NCI-H1092 (cell line): ENCODE results near the gene SCAMP5.

Experiments used
- DNase-seq: peaks from one replicate; lab custom pipeline; 2025; lab: John Stamatoyannopoulos, UW

SCAMP5 gene, protein sequence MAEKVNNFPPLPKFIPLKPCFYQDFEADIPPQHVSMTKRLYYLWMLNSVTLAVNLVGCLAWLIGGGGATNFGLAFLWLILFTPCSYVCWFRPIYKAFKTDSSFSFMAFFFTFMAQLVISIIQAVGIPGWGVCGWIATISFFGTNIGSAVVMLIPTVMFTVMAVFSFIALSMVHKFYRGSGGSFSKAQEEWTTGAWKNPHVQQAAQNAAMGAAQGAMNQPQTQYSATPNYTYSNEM

DNA sequence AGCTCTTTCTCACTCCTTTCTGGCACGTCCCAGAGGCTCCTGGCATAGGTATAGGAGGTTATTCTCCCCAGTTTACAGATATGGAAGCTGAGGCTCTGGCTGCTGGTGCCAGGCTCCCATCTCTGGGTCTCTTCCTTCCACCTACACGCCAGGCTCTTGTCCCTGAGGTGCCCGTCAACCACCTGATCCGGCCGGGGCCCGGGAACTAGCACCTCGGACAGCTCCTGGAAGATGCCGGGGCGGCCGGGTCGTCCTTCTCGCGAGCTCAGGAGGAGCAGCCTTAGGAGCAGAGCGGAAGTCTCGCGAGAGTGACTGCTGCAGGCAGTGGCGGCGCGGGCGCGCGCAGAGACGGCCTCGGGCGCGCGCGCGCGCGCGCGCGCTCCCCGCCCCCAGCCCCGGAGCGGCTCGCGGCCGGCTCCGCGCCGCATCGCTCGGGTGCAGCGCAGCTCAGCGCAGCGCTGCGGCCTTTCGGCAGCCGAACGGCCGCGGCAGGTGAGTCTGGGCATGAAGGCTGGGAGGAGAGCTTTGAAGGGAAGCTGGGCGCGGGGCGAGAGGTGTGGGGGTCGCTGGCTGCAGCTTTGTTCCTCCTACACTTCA lies at the start of gene SCAMP5:
Gene SCAMP5, plus strand, starts transcription at position 382 of the 597 bp plus-strand sequence. CDS start 16,277 bp downstream, outside the sequence.
- DNase-seq = peak; percentile 93

DNA sequence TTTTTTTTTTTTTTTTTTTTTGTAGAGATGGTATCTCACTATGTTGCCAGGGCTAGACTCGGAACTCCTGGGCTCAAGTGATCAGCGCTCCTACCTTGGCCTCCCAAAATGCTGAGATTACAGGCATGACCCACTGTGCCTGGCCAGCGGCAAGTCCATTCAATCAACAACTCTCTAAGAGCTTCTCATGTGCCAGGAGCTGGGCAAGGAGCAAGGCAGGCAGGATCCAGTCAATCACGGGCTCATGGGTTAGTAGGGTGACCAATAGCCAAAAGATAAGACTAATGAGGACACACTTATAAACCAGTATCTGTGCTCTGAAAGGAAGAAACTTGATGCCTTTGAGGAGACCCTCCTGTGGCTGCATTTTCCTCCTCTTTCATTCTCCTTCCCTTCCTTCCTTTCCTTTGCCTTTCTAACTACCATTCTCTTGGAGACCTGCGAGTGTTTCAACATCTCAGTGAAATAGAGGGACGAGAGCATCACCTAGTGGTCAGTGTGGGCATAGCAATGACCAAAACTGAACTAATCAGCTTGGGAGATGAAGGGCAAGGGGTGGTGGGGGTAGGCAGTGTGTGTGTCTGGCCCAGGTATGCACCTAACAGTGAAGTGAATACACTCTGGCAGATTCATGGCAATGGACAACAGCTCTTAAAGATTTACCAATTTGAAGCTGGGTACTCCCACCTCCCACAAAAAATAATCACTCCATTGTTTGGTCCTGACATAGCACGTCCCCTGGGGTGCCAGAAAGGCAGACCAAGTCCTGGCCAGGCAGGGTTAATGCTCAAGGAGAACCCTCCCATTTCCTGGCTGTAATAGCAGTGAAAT lies 45.1 kb upstream of the SCAMP5 start:
- DNase-seq = peak; percentile 58

DNA sequence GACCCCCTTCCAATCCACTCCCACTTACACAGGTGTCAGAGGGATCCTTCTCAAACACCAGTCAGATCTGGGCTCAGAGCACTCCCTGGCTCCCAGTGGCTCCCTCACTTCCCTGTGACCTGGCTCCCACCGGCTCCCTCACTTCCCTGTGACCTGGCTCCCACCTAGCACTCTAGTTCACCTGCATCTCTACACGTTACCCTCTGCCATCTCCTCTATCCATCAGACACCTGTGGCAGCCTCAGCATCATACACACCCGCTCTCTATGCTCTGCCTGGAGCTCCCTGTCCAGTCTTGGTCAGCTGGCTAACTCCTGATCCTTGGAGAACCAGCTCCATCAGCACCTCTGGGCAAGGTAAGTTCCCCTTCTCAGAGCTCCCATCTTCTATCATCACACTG lies 44.4 kb upstream of the SCAMP5 start:
- DNase-seq = no peak

DNA sequence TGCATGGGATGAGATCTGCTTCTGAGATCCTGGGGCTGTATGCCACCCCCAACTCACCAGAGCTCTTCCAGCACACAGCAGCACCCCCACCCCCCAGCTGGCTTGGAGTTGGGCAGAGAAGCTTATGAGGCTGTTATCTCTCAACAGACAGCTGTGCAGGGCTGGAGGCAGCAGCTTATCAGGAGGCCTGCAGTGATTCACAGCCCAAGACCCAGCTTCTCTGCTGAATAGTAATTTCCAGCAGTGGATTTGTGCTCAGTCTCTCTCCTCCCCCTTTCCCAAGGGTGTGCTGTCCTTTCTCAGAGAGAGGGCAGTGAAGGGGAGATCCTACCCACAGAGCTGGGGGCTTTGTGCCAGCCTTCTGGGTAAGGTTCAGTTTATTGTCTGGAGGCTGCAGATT lies 40.8 kb upstream of the SCAMP5 start:
- DNase-seq = no peak

DNA sequence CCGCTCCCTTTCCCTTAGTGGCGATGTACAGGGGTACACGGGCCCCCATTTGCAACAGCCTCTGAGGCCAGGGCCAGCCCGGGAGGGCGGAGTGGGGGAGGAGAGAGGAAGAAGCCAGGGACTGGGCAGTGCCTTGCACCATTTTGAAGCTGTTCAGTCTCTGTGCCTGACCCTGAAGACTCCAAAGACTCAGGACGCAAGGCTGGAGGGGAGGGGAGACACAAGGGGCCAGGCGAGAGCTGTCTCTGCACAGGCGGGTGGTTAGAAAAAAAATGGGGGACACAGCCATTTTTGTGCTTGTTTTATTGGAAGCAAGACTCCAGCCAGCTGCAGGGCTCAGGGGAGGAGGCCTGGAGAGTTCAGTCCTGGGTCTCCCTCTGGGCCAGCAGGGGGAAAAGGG lies 40.3 kb upstream of the SCAMP5 start:
- DNase-seq = no peak

DNA sequence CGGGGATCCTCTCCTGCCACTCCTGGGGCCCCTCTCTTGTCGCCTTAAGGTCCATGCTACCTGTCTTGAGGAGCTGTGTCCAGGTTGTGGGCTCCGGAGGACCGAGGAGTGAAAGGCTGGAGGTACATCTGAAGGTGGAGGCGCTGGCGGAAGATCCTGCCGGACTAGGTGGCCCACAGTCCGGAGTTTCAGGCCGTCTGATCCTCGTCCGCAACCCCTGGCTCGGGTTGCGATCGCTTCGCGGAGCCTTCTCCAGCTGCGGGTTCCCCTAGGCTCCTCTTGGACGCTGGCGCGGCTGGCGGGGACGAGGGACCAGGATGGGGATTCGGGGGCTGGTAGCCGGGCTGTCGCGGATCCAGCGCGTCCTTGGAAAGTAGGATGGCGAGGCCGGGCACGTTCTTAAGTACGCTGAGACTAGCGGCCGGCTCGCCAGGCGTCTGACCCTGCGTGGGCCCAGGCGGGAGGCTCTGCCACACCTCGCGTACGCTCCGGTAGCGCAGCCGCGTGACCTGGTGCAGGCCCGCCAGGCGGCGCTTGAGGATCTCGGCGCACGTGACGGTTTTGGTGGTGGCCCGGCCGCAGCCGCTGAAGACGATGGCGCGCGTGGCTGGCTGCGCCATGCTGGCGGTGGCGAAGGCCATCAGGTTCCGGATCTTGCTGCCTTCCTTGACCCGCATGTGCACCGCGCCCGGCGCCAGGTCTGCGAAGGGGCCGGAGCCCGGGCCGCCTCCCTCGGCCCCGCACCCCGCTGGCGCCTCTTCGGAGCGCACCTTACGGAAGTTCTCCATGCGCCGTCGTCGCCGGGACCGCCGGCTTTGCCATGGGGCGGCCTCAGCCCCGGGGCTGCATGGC lies 39.3 kb upstream of the SCAMP5 start:
- peak; percentile 29 for DNase-seq

DNA sequence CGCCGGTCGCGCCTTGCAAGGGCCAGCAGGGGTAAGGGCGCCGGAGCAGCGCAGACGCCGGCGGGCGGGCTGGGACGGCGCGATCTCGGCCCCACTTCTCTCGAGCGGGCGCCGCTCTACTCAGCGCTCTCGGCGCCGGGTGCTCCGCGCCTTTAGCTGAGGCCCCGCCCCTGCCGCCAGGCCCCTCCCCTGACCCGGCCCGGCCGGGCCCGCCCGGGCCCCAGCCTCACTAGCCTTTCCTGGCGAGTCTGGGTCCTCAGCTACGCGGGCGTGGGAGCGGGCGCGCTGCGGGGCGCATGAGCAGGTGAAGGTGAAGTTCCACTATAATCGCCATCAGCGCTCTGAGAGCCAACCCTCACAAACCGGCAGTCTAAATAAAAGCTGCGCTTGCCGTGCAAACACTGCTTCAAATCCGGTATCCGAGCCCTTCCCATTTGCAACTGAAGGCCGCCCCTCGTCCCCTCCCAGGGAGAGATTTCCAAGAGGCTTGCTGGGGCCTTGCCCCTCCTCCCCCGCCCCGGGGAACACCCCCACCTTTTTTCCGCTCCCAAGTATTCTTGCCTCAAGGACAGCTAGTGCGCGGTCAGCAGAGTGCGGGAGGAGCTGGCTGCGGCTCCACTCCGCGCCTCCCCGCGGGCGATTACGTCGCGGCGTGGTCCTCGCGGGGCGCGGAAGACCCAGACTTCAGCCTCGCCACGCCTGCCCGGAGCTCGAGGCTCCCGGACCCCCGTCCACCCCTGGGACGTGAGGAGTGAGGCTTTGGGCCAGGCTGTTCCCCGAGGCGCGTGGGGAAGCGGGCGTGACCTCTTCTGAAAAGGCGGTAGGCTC lies 38.5 kb upstream of the SCAMP5 start, which contains the start of gene RPP25:
Gene RPP25, minus strand, starts transcription at position 125 of the 828 bp plus-strand sequence. CDS start 189 bp downstream, outside the sequence.
- DNase-seq = peak; percentile 45

DNA sequence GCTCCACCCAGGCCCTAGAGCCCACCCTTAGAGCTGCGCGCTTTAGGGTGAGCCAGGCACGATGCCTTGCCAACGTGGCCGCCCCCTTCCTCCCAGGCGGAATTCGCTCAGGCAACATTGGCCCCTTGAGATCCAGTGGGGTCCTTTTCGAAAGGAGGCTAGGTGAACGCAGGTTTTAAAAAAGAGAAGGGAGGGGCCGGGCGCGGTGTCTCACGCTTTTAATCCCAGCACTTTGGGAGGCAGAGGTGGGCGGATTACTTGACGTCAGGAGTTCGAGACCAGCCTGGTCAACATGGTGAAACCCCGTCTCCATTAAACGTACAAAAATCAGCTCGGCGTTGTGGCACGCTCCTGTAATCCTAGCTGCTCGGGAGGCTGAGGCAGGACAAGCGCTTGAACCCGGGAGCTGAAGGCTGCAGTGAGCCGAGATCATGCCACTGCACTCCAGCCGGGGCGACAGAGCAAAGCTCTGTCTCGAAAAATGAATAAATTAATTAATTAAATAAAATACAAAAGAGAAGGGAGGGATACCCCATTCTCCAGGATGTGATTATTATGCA lies 37.8 kb upstream of the SCAMP5 start:
- DNase-seq = no peak

DNA sequence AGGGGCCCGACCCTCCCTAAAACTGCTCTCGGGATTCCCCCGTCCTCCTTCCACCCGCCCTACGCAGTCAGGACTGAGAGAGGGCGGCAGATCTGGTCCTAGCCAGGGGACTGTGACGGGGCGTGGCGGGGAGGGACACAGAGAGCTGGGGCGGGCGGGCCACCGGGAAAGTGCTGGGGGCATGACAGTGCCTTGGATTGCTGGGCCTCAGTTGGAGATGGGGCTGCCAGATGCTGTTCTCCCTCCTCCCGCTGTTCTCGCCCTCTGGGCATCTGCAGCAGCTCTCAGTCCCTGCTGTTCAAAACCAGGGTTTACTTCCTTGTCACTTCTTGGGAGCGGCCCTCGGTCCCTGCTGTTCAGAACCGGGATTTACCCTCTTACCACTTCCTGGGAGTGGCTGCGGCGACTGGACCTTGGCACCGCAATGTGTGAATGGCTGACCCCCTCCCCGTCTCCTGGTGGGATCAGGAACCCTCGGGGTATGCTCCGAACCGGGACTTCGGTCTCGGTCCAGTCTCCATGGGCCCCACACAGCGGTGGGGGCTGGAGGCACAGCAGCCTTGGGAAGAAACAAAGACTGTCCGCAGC lies 36.9 kb upstream of the SCAMP5 start:
- DNase-seq = no peak

DNA sequence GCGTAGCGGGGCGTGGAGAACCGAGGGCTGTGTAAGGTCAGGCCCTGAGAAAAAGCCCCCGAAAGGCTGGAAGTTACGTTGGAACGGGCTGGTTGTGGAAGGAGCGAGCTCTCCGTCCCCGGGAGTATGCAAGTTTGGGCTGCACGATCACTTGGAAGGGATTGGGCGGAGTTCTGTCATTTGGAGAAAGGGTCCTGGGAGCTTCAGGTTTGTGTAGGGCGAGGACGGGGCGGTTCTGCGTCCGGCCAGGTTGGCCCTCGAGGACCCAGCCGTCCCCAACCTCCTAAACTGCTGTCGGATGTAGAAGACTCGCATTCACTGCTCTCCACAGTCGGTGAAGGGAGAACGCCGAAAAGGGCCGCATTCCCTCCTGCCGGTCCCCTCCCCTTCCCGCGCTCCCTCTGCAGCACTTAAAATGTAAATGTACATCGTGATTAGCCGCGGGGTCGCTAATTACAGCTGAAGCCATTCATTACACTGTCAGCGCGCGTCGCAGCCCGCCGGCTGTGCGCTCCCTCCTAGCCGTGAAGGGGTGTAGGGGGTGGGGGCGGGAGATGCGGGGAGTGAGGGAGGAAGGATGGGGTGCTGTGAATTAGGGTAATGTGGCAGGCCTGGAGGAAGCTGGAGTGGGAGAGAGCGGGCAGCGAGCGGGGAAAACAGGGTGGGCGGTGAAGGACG lies 36.3 kb upstream of the SCAMP5 start:
- DNase-seq = no peak

DNA sequence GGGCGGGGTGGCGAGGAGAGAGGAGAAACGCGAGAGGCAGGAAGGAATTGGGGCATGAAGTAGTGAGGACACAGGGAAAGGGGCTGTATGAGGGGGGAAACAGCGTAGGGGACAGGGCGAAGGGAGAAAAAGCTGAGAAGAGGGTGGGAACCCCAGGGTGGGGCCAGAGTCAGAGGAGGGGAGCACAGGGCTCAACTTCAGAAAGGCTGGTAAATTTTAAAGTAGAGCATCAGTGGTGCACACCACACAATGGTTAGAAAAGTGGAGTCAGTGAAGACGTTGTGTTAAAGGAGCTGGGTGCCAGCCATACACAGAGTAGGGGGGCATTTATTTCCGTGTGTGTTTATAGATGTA lies 35.8 kb upstream of the SCAMP5 start:
- DNase-seq = no peak

DNA sequence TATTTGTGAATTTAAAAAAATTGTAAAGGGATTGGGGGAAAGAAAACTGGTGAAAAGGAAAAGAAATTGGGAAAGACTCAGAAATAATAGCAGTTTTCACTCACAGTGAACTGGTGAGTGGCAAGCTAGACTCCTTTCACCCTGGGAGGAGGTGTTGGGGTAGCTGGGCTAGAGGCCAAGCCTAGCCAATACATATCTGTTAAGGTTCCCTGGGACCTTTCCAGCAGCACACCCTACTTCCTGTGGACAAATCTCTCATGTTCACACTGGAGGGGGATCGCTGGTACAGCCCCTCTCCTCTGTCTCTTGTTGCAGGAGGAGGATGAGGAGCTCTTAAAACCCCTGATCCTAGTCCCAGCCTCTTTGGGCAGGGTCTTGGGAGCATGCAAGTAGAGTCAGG lies 35.1 kb upstream of the SCAMP5 start:
- no peak for DNase-seq

DNA sequence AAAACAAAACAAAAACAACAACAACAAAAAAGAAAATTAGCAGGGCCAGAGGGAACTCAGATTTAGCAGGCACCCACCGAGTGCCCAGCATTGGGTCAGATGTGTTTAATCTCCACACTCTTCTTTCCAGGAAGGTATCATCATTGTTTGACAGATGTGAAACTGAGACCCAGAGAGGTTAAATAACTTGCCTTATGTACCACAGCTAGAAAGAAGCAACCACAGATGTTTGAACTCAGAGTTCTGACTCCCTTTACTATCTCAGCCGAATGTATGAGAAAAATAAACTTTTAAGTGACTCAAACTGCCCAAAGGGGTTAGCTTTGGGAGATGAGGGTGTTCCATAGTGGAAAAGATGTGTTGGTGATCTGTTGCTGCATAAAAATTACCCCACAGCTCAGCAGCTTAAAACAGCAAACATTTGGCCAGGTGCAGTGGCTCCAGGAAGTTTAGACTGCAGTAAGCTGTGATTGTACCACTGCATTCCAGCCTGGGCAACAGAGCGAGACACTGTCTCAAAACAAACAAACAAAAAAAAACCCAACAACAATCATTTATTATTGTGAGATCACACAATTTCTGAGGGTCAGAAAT lies 34.3 kb upstream of the SCAMP5 start:
- no peak for DNase-seq

DNA sequence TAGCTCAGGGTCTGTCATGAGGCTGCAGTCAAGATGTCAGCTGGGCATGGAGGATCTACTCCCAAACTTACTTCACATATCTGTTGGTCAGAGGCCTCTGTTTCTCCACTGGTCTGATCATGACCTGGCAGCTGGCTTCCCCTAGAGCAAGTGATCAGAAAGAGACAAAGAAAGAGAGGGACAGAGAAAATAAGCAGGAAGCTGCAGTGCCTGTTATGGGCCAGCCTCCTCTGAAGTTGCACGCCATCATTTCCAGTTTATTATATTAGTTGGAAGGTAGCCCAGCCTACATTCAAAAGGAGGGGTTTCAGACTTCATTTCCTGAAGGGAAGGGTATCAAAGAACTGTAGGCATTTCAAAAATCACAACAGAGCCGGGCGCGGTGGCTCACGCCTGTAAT lies 33.7 kb upstream of the SCAMP5 start:
- no peak for DNase-seq

DNA sequence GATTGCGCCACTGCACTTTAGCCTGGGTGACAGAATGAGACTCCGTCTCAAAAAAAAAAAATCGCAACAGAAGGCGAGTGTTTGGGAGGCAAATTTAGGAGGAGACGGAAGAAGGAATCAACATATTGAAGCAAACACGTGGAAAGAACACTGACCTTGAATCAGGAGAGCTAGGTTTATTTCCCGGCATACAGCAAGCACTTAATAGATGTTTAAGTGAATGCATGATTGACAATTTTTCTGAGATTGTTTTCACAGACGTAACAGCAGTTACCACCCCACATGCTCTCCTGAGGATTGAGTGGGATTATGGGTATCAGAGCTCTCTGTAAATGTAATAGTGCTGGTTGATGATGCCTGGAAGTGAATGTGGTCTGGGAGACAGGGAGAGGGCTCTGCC lies 33.1 kb upstream of the SCAMP5 start:
- DNase-seq = no peak

DNA sequence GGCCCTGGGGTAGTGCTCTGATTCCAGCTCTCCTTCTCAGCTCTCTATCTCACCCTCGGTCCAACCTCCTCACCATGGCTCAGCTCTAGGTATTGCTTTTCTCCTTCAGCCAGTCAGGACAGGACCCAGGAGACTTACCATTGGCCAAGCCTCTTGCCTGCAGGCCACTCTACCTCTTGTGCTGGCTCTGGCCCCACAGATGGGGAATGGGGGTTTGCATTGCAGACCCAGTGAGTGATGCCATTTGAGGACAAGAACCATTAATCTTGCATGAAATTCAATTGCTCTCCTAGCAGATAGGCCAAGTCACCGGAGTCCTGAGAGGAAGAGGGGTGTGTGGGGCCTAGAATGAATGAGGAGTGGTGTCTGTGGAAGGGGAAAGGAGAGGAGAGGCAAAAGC lies 32.7 kb upstream of the SCAMP5 start:
- DNase-seq = no peak

DNA sequence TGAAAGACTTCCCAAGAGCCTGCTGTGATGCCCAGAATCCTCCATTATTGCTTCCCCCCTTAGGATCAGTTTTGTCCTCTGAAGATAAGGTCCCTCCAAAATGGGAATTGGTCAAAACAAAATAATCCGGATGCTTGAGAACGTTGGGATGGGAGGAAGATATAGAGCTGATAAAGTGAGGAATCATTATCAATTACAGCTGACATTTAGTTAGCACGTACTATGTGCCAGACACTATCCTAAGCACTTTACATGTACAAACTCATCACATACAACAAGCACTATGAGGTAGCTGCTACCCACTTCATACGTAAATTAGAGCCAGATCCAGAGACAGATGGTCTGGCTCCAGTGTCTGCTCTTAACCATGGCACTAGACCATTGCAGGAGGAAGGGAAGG lies 32.1 kb upstream of the SCAMP5 start:
- no peak for DNase-seq

DNA sequence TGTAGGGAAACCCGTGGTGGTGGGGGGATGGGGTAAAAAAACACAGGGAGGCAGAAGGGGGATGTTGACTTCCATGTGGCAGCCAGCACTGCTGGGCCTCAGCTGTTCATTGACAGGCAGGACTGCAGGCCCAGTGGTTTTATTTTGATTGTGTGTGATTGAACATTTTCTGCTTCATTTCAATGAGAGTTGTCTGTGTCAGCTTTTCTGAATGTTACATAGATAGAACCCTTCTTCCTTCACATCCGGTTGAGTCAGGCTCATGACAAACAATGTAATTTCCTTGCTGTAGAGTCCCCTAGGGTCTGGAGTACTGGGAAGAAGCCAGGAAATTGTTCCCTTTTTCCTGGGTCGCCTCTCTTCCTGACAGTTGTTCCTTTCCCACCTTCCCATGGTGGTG lies 30.6 kb upstream of the SCAMP5 start:
- no peak for DNase-seq

DNA sequence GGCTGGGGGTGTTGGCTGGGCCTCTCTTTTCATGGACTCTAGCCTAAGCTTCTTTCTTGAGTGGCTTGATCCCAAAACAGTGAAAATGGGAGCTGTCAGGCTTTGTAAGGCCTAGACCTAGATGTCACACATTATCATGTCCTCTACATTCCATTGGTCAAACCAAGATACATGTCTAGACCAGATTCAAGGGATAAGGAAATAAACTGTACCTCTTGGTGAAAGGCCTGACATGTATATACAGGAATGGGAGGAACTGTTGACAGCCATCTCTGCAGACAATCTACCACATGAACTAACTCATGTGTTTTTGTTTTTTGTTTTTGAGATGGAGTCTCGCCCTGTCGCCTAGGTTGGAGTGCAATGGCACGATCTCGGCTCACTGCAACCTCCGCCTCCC lies 27.7 kb upstream of the SCAMP5 start:
- no peak for DNase-seq

DNA sequence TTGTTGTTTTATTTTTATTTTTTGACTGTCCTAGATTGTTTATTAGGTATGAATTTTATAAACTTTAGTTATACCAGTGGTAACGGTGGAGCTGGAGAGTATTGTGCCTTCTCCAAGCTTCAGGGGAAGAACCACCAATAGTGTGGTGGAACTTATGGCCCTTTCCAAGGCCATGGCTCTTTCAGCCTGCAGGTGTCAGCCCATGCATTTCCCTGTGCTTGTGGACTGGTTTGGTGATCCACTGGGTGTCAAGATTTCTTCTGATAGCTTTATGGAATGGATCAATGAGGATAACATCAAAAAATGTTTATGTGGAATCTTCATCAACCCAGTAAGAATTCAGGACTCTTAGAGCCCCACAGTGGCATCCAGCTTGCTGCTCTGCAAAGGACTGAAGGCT lies 19.2 kb upstream of the SCAMP5 start:
- no peak for DNase-seq
